GM18502 (cell line): ENCODE results near the gene POU2F1.

Experiments used
- ATAC-seq: cut with Tn5 transposase; IDR thresholded peaks from one replicate; pipeline ENCODE4 v1.9.1; 2021; ENCODE audit warnings: mild to moderate bottlenecking; ENCODE audit not compliant: unreplicated experiment, poor library complexity

POU2F1 gene

GRCh38 chr1:167404161-167404888, 183.6 kb downstream of the POU2F1 start:
- no peak for ATAC-seq

GRCh38 chr1:167404908-167405307, 184.2 kb downstream of the POU2F1 start:
- no peak for ATAC-seq

GRCh38 chr1:167408355-167408754, 187.7 kb downstream of the POU2F1 start:
- no peak for ATAC-seq

DNA sequence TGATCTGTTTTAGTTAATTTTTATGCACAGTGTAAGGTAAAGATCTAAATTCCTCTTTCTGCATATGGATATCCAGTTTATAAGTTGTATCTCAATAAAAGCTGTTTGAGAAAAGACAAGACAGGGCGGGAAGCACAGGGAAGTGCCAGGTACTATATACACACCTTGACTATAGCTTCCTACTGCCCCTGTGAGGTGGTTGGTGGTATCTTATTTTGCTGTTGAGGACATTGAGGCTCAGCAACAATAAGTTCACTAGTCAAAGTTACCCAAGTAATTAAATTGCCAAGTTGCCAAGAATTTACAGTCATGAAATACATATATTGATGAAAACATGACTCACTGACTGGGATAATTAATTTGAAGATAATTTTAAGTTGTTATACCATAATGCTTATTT, 188.5 kb downstream of the POU2F1 start:
- ATAC-seq = no peak

GRCh38 chr1:167412072-167412471, 191.4 kb downstream of the POU2F1 start:
- no peak for ATAC-seq

- ATAC-seq = no peak
Measured at GRCh38 chr1:167412920-167413319, 192.2 kb downstream of the POU2F1 start.

GRCh38 chr1:167413328-167413727, 192.6 kb downstream of the POU2F1 start:
- ATAC-seq = no peak

DNA sequence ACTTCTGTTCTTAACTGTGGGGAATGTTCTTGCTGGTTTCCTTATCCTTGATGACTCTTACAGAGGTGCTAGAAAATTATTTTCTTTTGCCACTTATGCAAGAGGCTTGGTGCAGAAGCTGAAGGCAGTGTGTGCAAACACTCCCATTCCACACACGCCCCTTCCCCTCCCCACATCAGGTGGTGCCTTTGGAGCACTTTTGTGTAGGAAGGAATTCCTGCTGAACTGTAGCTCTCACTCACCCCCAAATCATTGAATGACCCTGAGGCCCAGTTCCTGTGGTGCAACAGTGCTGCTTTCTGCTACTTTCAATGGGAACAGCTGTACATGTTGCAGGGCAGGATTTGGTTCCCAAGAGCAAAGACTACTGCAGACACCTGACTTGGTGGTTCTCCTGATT, 195.8 kb downstream of the POU2F1 start:
- no peak for ATAC-seq

DNA sequence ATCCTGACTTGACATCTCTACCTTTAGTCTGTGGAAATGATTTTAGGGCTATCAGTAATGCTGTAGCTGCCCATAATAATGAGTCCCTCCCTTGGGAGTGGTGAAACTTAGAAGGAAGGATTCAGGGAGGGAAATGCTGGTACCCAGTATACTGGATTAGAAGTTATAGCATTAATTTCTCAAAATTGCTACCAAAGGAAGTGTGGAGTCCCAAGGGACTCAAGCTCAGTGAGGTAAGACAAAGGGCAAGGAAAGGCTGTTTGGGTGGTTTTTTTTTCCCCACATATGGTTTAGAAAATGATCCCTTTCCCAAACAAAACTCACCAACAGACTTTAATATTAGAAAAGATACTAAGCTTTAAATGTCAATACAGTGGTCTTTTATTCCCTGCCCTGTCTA, 197.7 kb downstream of the POU2F1 start:
- no peak for ATAC-seq

GRCh38 chr1:167419245-167419644, 198.6 kb downstream of the POU2F1 start:
- no peak for ATAC-seq

- ATAC-seq = no peak
Measured at GRCh38 chr1:167420510-167420909, 199.8 kb downstream of the POU2F1 start.

GRCh38 chr1:167423684-167424619, 203.3 kb downstream of the POU2F1 start:
- no peak for ATAC-seq

DNA sequence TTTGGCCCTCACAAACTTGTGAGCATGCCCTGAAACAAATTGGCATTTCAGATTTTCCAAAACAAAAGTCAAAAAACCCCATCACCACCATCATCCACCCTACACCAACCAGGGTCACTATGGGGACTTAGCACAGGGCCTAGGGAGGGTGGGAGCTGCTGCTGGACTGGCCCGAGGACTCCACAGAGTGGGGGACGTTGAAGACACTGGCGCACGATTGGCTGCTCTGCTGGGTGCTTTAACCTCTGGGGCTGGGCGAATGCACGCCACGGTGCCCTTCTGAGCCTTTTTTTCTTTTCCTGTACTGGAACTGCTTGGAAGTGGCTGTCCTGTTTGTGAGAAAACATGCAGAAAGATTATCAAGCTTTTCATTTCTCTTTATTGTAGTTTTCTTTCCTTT, 204.8 kb downstream of the POU2F1 start:
- no peak for ATAC-seq

DNA sequence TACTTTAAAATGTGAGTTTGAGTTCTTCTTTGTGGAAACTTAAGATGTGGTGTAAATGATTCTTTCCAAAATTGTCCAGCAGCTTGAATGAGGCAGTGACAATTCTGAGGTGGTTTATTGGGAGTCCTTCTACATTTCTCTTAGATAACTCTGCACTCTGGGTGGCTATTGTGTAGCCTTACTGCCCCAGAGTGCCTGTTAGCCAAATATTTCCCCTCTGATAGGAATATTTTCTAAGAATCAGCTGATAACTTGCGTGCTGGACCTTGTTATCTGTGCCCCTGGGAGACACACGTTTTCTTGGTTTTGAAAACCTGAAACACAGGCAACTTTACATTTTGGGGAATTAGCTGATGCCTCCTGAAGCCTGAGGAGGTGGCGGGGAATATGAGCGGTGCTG, 206.0 kb downstream of the POU2F1 start:
- ATAC-seq = no peak

DNA sequence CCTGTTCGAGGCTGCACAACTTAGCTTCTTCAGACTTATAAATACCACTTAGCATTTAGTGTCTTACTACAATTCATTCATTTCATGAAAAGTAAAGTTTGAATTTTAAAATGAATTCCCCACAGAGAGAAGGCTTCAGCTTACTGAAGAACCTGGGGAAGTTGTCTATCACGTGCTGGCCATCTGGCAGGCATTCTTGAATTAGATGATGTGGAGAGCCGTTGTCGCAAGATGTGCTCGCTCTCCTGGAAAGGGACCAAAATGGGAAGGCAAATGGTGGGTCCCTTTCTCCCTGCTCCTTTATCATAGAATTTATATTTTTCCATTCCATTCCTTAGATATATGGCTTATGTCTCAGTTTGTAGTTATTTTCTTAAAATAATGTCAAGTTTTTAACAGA, 207.2 kb downstream of the POU2F1 start:
- ATAC-seq = no peak

- ATAC-seq = no peak
Measured at GRCh38 chr1:167428395-167428794, 207.7 kb downstream of the POU2F1 start.

- no peak for ATAC-seq
Measured at GRCh38 chr1:167429612-167430011, 208.9 kb downstream of the POU2F1 start.

DNA sequence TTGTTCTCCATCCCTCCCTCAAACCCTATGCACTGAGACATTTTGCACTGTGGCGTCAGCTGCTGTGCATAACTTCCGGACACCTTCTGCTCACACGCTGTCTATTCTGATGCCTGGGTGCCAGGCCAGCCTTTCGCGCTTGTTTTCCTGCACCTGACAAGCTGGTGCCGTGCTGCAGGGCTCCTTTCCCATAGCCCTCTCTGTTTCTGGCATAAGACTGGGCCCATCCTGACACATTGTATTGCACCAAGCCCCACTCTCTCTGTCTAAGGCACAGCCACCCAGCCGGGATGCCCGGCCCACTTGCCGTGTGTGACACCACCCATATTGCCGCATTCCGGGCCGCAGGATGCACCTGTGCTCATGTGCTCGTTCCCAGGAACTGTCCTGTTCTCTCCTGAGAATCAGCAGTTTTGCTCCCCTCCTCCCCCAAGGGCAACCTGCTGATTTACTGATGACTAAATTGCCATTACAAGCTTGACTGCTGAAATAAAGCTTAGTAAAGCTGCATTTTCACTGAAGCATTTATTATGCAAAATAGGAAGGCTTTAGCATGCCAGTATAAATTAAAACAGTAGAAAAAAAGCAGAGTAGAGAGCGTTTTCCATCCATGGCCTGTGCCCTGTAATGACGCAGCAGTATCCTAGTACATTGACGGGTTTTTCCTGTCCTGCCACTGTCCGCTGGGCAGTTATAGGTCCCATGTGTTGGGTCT, 209.6 kb downstream of the POU2F1 start:
- peak; percentile 56 for ATAC-seq

GRCh38 chr1:167430849-167431242, 210.2 kb downstream of the POU2F1 start:
- peak; percentile 17 for ATAC-seq

- ATAC-seq = peak; percentile 59
Measured at GRCh38 chr1:167431261-167431908, 210.7 kb downstream of the POU2F1 start.
